ENCODE data around the gene EFCAB5.

The EFCAB5 gene

DNA sequence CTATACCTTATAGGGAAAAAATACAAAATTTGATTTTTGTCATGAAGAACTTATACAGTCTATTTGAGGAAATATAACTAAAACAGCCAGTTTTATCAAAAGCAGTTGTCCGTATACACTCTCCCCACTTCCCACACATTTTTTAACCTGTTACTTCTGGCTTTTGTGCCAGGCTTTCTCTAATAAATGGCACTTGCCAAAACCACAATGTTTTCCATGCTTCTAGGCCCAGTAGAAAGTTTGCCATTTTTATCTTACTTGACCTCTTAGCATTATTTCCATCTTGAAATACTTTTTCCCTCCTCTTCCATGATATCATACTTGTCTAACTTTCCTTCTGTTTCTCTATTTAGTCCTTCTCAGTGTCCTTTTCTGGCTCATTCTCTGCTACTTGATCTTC, 38.8 kb downstream of the EFCAB5 start:
- TF ChIP-seq, protein P1, sequence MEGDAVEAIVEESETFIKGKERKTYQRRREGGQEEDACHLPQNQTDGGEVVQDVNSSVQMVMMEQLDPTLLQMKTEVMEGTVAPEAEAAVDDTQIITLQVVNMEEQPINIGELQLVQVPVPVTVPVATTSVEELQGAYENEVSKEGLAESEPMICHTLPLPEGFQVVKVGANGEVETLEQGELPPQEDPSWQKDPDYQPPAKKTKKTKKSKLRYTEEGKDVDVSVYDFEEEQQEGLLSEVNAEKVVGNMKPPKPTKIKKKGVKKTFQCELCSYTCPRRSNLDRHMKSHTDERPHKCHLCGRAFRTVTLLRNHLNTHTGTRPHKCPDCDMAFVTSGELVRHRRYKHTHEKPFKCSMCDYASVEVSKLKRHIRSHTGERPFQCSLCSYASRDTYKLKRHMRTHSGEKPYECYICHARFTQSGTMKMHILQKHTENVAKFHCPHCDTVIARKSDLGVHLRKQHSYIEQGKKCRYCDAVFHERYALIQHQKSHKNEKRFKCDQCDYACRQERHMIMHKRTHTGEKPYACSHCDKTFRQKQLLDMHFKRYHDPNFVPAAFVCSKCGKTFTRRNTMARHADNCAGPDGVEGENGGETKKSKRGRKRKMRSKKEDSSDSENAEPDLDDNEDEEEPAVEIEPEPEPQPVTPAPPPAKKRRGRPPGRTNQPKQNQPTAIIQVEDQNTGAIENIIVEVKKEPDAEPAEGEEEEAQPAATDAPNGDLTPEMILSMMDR (IDR thresholded peaks at IDR 0.05; ENCODE audit: insufficient read depth, low read length, poor library complexity, severe bottlenecking) = no peak
- Histone ChIP-seq H3K36me3 (ENCODE audit: control insufficient read depth, insufficient read depth, low read length) (no peaks in the 10 kb centered on the region), H3K27me3 (replicated peaks; ENCODE audit: control insufficient read depth, insufficient read depth, low read length) (no peaks in the 10 kb centered on the region), H3K4me3 (replicated peaks; ENCODE audit: low read depth, low read length) (no peak overlapping the region)
- no peak for DNase-seq (ENCODE audit: extremely low read depth, insufficient read length)

DNA sequence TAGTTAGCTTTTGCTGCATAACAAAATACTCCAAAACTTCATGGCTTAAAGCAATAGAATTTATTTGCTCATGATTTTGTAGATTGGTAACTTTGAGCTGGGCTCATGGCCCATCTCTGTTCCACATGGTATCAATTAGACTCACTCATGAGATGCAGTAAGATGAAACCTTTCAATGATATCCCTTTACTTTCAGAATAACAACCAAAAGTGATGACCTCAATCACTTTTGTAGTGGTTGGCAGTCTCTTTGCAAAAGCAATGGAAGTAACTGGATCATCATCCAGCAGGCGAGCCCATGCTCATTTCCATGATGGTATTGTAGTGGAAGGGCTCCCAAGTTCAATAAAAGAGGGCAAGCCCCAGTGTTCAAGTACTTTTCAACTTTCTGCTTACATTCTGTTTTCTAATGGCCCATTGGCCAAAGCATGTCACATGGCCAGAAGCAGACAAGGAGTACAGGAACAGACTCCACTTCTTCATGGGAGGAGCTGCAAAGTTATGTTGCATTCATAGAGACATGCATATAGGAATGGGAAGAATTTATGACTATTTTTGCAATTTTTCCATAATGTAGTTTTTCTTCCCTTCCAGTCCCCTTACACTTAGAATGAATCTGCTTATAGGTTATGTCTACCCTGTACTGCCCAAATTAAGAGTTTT, 41.7 kb downstream of the EFCAB5 start:
- no peak for DNase-seq (ENCODE audit: extremely low read depth, insufficient read length)
- H3K36me3 ChIP-seq (ENCODE audit: control insufficient read depth, insufficient read depth, low read length) = no peaks in the 10 kb centered on the region
- H3K27me3 ChIP-seq (replicated peaks; ENCODE audit: control insufficient read depth, insufficient read depth, low read length) = no peaks in the 10 kb centered on the region
- TF ChIP-seq, protein P1 (IDR thresholded peaks at IDR 0.05; ENCODE audit: insufficient read depth, low read length, poor library complexity, severe bottlenecking) = no peak
- H3K4me3 ChIP-seq (replicated peaks; ENCODE audit: low read depth, low read length) = no peak overlapping the region

DNA sequence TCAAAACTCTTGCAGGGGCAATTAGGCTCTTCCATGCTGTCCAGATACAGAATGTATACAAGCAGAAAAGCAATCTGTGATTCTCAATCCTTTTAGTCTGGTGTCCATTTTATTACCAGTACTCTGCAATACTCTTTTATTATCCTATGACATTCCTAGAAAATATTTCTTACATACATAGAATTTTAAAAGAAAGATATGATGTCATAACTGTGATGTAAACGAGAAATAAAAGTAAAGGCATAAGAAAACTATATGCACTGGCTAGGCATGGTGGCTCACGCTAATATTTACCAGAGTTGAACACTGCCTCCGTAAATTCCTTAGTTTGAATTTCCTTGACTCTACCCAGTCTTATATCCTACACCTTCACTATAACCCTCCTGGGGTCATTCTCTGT, 55.0 kb downstream of the EFCAB5 start:
- TF ChIP-seq, protein P1 (IDR thresholded peaks at IDR 0.05; ENCODE audit: insufficient read depth, low read length, poor library complexity, severe bottlenecking) = no peak
- Histone ChIP-seq H3K27me3 (replicated peaks; ENCODE audit: control insufficient read depth, insufficient read depth, low read length) (no peaks in the 10 kb centered on the region), H3K36me3 (ENCODE audit: control insufficient read depth, insufficient read depth, low read length) (no peaks in the 10 kb centered on the region), H3K4me3 (replicated peaks; ENCODE audit: low read depth, low read length) (no peak overlapping the region)
- DNase-seq (ENCODE audit: extremely low read depth, insufficient read length) = no peak

DNA sequence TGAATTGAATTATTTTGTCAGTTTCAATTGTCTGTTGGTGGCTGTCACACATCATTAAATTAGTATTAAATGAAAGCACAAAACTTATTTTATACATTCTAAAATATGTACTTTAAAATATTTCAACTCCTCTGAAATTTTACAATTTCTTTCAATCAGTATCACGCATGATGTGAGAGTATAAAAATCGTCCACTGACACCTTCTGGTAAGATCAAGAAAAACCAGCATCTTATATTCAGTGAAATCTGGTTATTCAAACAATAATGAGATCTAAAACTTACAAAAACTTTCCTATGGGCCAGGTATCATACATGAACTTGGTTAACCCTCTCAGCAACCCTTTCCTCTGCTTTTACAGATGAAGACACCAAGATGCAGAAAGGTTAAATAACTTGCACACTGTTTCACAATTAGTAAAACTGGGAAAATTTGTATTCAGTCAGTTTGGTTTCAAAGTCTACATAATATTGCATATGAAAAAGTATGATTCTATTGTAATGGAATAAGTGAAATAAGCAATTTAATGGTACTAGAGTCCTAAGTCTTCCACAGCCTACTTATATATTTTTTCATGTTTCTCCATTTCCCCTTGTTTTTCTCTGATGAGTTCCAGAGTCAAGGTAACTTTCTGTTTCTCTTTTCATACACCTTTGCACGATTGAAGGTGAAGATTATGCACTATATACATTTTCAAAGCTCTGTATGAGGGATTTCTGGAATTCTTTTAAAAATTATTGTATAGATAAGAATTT, 58.7 kb downstream of the EFCAB5 start:
- TF ChIP-seq, protein P1 (IDR thresholded peaks at IDR 0.05; ENCODE audit: insufficient read depth, low read length, poor library complexity, severe bottlenecking) = no peak
- Histone ChIP-seq H3K4me3 (replicated peaks; ENCODE audit: low read depth, low read length) (no peak overlapping the region), H3K27me3 (replicated peaks; ENCODE audit: control insufficient read depth, insufficient read depth, low read length) (no peaks in the 10 kb centered on the region), H3K36me3 (ENCODE audit: control insufficient read depth, insufficient read depth, low read length) (no peaks in the 10 kb centered on the region)
- DNase-seq (ENCODE audit: extremely low read depth, insufficient read length) = no peak

DNA sequence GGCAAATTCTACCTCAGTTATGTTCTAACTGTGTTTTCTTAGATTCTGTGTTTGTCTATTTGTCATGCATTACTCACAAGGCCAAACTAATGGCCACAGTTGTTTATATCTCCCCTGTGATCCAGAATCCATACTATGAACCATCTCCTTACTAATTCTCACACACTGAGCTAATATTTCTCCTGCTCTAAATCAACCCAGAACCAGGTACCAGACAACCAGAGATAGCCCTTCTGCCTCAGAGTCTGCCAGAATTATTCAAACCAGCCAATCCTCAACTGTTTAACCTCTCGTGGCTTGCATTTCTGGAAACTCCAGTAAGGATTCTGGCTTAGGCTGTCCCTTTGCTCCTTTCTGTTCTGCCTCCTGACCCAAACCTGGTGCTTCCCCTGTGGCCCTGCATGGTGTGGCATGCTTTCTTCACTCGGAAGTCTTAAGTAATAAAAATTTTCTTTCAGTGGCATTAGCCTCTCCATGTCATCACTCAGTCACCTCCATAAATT, 59.4 kb downstream of the EFCAB5 start:
- DNase-seq (ENCODE audit: extremely low read depth, insufficient read length) = no peak
- Histone ChIP-seq H3K27me3 (replicated peaks; ENCODE audit: control insufficient read depth, insufficient read depth, low read length) (no peaks in the 10 kb centered on the region), H3K4me3 (replicated peaks; ENCODE audit: low read depth, low read length) (no peak overlapping the region), H3K36me3 (ENCODE audit: control insufficient read depth, insufficient read depth, low read length) (no peaks in the 10 kb centered on the region)
- TF ChIP-seq, protein P1 (IDR thresholded peaks at IDR 0.05; ENCODE audit: insufficient read depth, low read length, poor library complexity, severe bottlenecking) = no peak
